Neural progenitor cell (in vitro differentiated cells): ENCODE results near the gene TMC4.

Experiments
- EZH2 ChIP-seq: fragments of 200-600 bp; sonication (generic); IDR thresholded peaks from 2 replicates; pipeline ENCODE4 v1.6.1; 2017; ENCODE audit warnings: antibody characterized with exemption, mild to moderate bottlenecking, moderate library complexity
- EZH2phosphoT487 ChIP-seq: fragments of 200-600 bp; sonication (generic); IDR thresholded peaks from 2 replicates; pipeline ENCODE4 v1.6.1; 2017; ENCODE audit warnings: antibody characterized with exemption
- TF ChIP-seq, protein P1 (sequence below): fragments of 200-600 bp; sonication (generic); IDR thresholded peaks from 2 replicates; pipeline ENCODE4 v1.5.1; 2017; ENCODE audit warnings: antibody characterized with exemption, mild to moderate bottlenecking

GRCh38 chr19:54199401-54199800 is 26.4 kb upstream of the TMC4 start:
- TF ChIP-seq, protein P1, sequence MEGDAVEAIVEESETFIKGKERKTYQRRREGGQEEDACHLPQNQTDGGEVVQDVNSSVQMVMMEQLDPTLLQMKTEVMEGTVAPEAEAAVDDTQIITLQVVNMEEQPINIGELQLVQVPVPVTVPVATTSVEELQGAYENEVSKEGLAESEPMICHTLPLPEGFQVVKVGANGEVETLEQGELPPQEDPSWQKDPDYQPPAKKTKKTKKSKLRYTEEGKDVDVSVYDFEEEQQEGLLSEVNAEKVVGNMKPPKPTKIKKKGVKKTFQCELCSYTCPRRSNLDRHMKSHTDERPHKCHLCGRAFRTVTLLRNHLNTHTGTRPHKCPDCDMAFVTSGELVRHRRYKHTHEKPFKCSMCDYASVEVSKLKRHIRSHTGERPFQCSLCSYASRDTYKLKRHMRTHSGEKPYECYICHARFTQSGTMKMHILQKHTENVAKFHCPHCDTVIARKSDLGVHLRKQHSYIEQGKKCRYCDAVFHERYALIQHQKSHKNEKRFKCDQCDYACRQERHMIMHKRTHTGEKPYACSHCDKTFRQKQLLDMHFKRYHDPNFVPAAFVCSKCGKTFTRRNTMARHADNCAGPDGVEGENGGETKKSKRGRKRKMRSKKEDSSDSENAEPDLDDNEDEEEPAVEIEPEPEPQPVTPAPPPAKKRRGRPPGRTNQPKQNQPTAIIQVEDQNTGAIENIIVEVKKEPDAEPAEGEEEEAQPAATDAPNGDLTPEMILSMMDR, result no peak
- no peak for TF ChIP-seq EZH2
- TF ChIP-seq EZH2phosphoT487, result no peak
